SK-N-SH treated with all-trans-retinoic acid at 6 μM for 48 hours (cell line): ENCODE results near the gene GOLGA8B.
"Not testable (repeated sequence)": the region's sequence is repeated elsewhere in the genome, so short reads cannot be mapped to it uniquely, and the experiment has no call there.

Experiments used
- ATAC-seq: fragments of 200-7000 bp; cut with Tn5 transposase; 3 replicates; pipeline ENCODE4 v1.9.1; 2020; ENCODE audit warnings: mild to moderate bottlenecking, moderate library complexity
- ARNTL ChIP-seq: fragments of 450-650 bp; formaldehyde crosslinking; IDR thresholded peaks from 2 replicates; pipeline ENCODE4 v1.5.0; 2020; ENCODE audit warnings: low read depth, mild to moderate bottlenecking, moderate library complexity, borderline replicate concordance
- BACH2 ChIP-seq: fragments of 250-450 bp; sonication (Bioruptor Pico); IDR thresholded peaks from 2 replicates; pipeline ENCODE4 v1.9.0; 2021; ENCODE audit warnings: mild to moderate bottlenecking, borderline replicate concordance
- CREB5 ChIP-seq: fragments of 250-450 bp; sonication (Bioruptor Pico); IDR thresholded peaks from 2 replicates; pipeline ENCODE4 v1.5.1; 2020; ENCODE audit warnings: low read depth, mild to moderate bottlenecking, moderate library complexity
- CSDC2 ChIP-seq: fragments of 250-450 bp; sonication (Bioruptor Pico); IDR thresholded peaks from 2 replicates; pipeline ENCODE4 v1.5.0; 2020; ENCODE audit warnings: mild to moderate bottlenecking, moderate library complexity
- CSRNP3 ChIP-seq: fragments of 250-450 bp; sonication (Bioruptor Pico); IDR thresholded peaks from 2 replicates; pipeline ENCODE4 v1.5.1; 2021; ENCODE audit warnings: mild to moderate bottlenecking, moderate library complexity
- ESRRG ChIP-seq: fragments of 250-450 bp; sonication (Bioruptor Pico); IDR thresholded peaks from 2 replicates; pipeline ENCODE4 v1.6.1; 2021; ENCODE audit warnings: mild to moderate bottlenecking
- GLIS3 ChIP-seq: fragments of 250-450 bp; sonication (Bioruptor Pico); IDR thresholded peaks from 2 replicates; pipeline ENCODE4 v1.5.0; 2020; ENCODE audit warnings: mild to moderate bottlenecking, moderate library complexity
- OSR1 ChIP-seq: fragments of 250-450 bp; sonication (Bioruptor Pico); IDR thresholded peaks from 2 replicates; pipeline ENCODE4 v1.8.0; 2022; ENCODE audit warnings: moderate library complexity, mild to moderate bottlenecking, inconsistent platforms
- PATZ1 ChIP-seq: fragments of 250-450 bp; sonication (Bioruptor Pico); IDR thresholded peaks from 2 replicates; pipeline ENCODE4 v1.8.0; 2020; ENCODE audit warnings: mild to moderate bottlenecking, moderate library complexity, borderline replicate concordance
- RARB ChIP-seq: fragments of 250-450 bp; sonication (Bioruptor Pico); IDR thresholded peaks from 2 replicates; pipeline ENCODE4 v1.8.0; 2021; ENCODE audit warnings: mild to moderate bottlenecking, moderate library complexity
- SNAI2 ChIP-seq: fragments of 250-450 bp; sonication (Bioruptor Pico); IDR thresholded peaks from 2 replicates; pipeline ENCODE4 v1.5.0; 2020; ENCODE audit warnings: mild to moderate bottlenecking, moderate library complexity
- TCF4 ChIP-seq: fragments of 250-450 bp; sonication (Bioruptor Pico); IDR thresholded peaks from 2 replicates; pipeline ENCODE4 v1.8.0; 2021; ENCODE audit warnings: mild to moderate bottlenecking, moderate library complexity, borderline replicate concordance
- TOX ChIP-seq: fragments of 250-450 bp; sonication (Bioruptor Pico); IDR thresholded peaks from 2 replicates; pipeline ENCODE4 v1.8.0; 2021; ENCODE audit warnings: mild to moderate bottlenecking, moderate library complexity, borderline replicate concordance
- TSHZ2 ChIP-seq: fragments of 250-450 bp; sonication (Bioruptor Pico); IDR thresholded peaks from 2 replicates; pipeline ENCODE4 v1.5.0; 2020; ENCODE audit warnings: mild to moderate bottlenecking, moderate library complexity
- ZC3H10 ChIP-seq: fragments of 250-450 bp; sonication (Bioruptor Pico); IDR thresholded peaks from 2 replicates; pipeline ENCODE4 v1.5.1; 2021; ENCODE audit warnings: mild to moderate bottlenecking, moderate library complexity
- ZFP3 ChIP-seq: fragments of 250-450 bp; sonication (Bioruptor Pico); IDR thresholded peaks from 2 replicates; pipeline ENCODE4 v1.5.0; 2020; ENCODE audit warnings: mild to moderate bottlenecking, moderate library complexity
- ZFP30 ChIP-seq: fragments of 450-650 bp; formaldehyde crosslinking; IDR thresholded peaks from 2 replicates; pipeline ENCODE4 v1.5.0; 2022; ENCODE audit warnings: mild to moderate bottlenecking, moderate library complexity
- ZNF70 ChIP-seq: fragments of 450-650 bp; formaldehyde crosslinking; IDR thresholded peaks from 2 replicates; pipeline ENCODE4 v1.5.0; 2020; ENCODE audit warnings: mild to moderate bottlenecking, moderate library complexity
- ZNF8 ChIP-seq: fragments of 450-650 bp; formaldehyde crosslinking; IDR thresholded peaks from 2 replicates; pipeline ENCODE4 v1.5.0; 2020; ENCODE audit warnings: mild to moderate bottlenecking, moderate library complexity

Gene GOLGA8B

GRCh38 chr15:34584330-34584668 lies 848 bp upstream of the GOLGA8B start:
- no peak for TF ChIP-seq ZC3H10
- no peak for TF ChIP-seq ZNF8 (CRISPR knock-in tag)
- no peak for TF ChIP-seq TOX
- TF ChIP-seq ZNF70 (CRISPR knock-in tag) = no peak
- no peak for TF ChIP-seq CREB5 (CRISPR knock-in tag)
- TF ChIP-seq SNAI2 (CRISPR knock-in tag) = no peak
- no peak for TF ChIP-seq TSHZ2 (CRISPR knock-in tag)
- no peak for TF ChIP-seq OSR1 (CRISPR knock-in tag)
- no peak for TF ChIP-seq CSRNP3 (CRISPR knock-in tag)
- no peak for TF ChIP-seq RARB (CRISPR knock-in tag)
- TF ChIP-seq ESRRG (CRISPR knock-in tag) = no peak
- no peak for TF ChIP-seq GLIS3 (CRISPR knock-in tag)
- no peak for TF ChIP-seq ZFP30
- no peak for TF ChIP-seq BACH2 (CRISPR knock-in tag)
- no peak for TF ChIP-seq PATZ1 (CRISPR knock-in tag)
- TF ChIP-seq TCF4 = no peak
- TF ChIP-seq ZFP3 = no peak
- TF ChIP-seq CSDC2 (CRISPR knock-in tag) = no peak
- TF ChIP-seq, all 23 proteins: peak for 0
- ATAC-seq = no peak

- ATAC-seq = peak; percentile 83
- TF ChIP-seq ZFP30 = no peak
- TF ChIP-seq CREB5 (CRISPR knock-in tag) = no peak
- TF ChIP-seq ARNTL (CRISPR knock-in tag) = no peak
- no peak for TF ChIP-seq OSR1 (CRISPR knock-in tag)
- no peak for TF ChIP-seq TSHZ2 (CRISPR knock-in tag)
Measured at GRCh38 chr15:34582461-34583371, 735 bp downstream of the GOLGA8B start.

- ATAC-seq = not testable (repeated sequence)
Measured at GRCh38 chr15:34581687-34582460, 1.6 kb downstream of the GOLGA8B start.
